SH-SY5Y (cell line): ENCODE results near the gene COLEC12.

Experiments
- GATA2 ChIP-seq: IDR thresholded peaks from 2 replicates; pipeline ENCODE4 v1.6.1; 2011; ENCODE audit warnings: mild to moderate bottlenecking, low read depth, low read length
- GATA3 ChIP-seq: IDR thresholded peaks from 2 replicates; pipeline ENCODE4 v1.6.1; 2011; ENCODE audit warnings: low read depth, mild to moderate bottlenecking, low read length, moderate library complexity

Gene COLEC12

GRCh38 chr18:354003-354402, 146.5 kb downstream of the COLEC12 start:
- TF ChIP-seq GATA2 (no peak), GATA3 (no peak)

- TF ChIP-seq GATA3 (no peak), GATA2 (no peak)
Observed at GRCh38 chr18:352438-352837, 148.1 kb downstream of the COLEC12 start.

GRCh38 chr18:350953-351572, 149.4 kb downstream of the COLEC12 start:
- TF ChIP-seq GATA2 (no peak), GATA3 (no peak)

DNA sequence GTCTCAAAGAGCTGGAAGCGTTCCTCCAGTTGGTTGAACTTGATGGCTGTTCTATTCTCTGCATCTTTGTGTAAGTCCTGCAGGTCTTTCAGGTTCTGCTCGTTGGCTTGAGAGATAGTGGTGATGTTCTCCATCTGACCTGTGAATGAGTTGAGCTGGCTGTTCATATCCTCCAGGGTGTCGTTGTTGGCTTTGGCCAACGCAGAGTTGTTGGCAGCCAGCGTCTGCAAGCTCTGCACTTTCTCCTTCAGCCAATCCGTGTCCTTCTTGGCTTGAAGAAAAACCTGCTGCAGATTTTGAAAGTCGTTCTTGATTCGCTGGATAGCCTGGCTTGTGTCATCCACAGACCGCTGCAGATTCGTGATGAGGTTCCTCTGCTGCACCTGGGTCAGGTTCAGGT, 153.9 kb downstream of the COLEC12 start:
- no peak for TF ChIP-seq GATA2
- no peak for TF ChIP-seq GATA3

GRCh38 chr18:341102-341501, 159.4 kb downstream of the COLEC12 start:
- TF ChIP-seq GATA2 (no peak), GATA3 (no peak)

DNA sequence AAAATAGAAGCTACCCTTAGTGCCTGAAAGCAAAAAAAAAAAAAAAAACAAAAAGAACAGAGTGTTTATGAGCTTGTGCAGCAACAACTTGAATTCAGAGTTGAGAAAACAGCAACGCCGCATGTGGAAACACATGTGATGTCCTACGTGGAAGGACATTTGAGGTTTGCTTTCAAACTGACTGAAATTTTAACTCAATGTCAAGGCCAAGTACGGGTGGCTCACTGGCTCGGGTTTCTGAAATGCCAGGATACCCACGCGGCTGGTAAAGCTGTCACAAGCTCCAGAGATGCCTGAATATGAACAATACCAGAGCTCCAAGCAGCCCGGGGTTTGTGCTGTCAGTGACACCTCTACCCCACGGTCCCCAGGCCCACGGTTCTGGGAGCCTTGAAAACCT, 160.5 kb downstream of the COLEC12 start:
- TF ChIP-seq GATA3 (no peak), GATA2 (no peak)

DNA sequence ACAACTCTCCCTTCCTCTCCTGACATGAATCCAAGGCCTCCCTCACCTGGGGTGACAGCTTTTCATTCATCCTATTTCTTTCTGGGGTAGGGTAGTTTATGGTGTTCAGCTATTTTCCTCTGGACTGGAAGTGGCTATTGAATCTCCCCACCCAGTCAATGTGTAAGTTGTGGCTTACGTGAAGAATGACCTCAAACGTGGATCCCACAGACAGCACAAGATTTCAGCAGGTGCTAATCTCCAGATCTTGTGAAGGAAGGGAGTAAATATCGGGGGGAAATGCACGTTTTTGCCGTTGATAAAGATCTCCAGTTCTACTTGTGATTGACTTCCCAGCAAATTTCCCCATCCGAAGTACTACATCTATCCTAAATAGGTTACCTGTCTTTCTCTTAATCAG, 161.3 kb downstream of the COLEC12 start:
- peak; percentile 18; the same call in 1 of the 2 replicates for TF ChIP-seq GATA2
- TF ChIP-seq GATA3, result no peak

DNA sequence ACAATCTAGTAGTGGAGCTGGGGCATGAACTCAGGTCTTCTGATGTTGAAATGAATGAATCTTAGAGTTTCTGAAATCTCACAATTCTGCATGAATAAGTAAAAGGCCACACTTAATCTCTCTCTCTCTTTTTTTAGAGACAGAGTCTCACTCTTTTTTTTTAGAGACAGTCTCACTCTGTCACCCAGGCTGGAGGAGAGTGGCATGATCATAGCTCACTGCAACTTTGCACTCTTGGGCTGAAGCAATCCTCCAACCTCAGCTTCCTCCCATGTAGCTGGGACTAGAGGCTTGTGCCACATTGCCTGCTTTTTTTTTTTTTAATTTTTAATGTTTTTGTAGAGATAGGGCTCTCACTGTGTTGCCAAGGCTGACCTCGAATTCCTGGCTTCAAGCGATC, 163.8 kb downstream of the COLEC12 start:
- TF ChIP-seq GATA2 (no peak), GATA3 (no peak)

DNA sequence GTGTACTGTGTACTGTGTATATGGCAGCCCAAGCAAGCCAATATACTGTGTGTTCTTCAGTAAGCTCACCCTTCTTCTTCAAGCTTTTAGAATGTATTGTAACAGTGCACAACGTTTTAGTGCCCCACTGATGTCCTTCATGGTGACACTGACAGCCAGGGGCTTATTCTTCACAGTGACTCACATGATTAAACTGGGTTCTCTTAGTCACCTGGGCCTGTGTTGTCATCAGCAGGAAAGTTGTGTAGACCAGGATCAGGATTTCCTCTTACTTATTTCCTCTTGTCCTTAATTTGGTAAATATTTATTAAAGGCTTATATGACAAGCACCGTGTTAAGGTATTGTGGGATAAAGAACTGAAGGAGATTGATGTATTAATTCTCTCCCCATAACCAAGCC, 164.8 kb downstream of the COLEC12 start:
- TF ChIP-seq GATA3 (no peak), GATA2 (no peak)

GRCh38 chr18:334575-335132, 165.8 kb downstream of the COLEC12 start:
- no peak for TF ChIP-seq GATA3
- no peak for TF ChIP-seq GATA2

DNA sequence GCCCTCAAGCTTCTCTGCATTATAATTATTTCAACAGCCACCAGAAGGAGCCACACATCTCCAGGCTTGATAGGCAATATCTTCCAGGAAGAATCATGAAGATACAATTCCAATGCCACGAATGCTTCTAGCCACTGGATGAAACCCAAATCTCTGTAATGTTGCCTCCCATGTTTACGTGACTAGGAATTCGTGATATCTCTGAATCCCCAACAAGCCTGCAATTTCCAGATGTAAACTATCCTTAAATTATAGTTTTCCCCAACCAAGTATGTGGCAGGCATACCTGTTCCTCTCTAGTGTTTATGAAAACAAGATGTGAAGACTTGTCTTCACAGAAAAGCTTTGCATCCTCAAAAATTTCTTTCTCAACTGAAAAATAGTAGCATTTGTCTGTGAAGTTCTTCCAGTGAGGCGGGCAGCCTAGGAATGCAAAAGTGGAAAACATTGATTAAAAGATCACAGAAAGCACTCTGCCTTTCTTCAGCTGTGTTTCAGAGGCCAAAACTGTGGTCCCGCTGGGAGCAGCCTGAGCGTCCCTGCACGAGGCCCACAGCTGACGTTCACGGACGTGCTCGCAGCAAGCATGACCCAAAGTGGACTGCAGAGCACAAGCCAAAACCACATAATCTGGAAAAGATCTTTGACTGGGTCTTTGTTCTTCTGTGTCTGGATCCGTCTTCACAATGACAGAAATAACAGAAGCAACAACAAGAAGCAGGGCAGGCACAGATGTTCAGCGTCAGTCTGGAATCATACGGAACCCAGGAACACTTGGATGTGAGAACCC, 167.6 kb downstream of the COLEC12 start:
- TF ChIP-seq GATA3 (no peak), GATA2 (no peak)

DNA sequence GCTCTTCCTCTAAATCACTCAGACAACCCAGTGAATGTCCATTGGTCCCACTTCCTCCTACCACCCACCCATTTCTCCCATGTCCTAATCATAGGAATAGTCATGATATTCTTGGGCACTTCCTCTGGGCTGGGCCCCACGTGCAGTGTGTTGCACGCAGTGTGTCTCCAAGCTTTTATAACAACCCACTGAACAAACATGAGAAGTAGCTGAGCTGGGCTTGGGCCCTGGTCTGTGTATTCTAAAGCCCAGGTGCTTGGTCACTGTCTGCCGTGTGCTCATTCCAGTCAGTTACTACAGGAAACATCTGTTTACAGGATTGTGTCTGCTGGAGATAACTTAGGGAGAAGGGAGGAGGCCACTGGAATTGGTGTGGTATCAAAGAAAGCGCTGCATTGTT, 168.5 kb downstream of the COLEC12 start:
- no peak for TF ChIP-seq GATA2
- TF ChIP-seq GATA3, result no peak

DNA sequence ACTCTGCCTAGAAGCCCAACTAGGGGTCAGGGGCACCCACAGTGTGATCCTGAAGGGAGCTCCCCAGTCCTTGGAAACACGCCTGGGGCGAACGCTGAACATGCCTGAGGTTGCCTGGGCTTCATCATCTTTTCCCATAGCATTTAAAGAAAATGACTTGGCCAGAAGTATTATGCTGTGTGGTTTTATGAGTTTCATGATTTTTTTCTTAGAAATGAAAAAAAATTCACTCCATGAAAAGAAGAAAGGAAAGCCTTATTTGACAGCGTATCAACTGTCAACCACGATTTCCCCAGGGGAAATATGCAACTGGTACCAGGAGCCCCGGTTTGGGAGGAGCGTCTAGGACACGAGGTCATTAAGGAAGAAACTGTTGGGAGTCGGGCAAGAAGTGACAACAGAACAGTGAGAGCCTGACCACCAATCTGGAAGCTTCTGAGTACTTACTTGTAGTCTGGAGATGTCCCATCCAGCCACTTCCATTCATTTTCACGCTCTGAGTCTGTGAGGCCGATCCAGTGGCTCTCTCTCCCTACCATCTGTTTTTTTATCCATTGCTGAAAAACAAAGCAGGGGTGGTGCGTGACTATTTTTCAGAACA, 169.2 kb downstream of the COLEC12 start:
- TF ChIP-seq GATA2 (no peak), GATA3 (no peak)

DNA sequence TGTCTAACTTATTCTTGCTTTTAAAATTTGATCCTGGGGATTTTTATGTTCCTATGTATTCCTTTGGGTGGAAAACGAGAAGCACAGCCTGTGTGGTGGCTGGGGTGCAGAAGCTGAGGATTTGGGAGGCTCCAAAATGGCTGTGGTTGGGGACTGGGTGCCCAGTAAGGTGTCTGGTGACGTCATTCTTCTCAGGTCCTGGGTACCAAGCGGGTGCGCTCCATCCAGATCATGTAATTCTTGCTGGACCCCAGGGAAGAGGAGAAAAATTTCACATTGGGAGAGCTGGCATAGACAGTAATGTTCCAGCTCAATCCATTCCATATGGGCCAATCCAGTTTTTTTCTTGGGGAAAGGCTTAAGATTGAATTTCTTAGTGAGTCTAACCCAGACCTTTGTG, 171.6 kb downstream of the COLEC12 start:
- no peak for TF ChIP-seq GATA3

GRCh38 chr18:326846-327245, 173.7 kb downstream of the COLEC12 start:
- TF ChIP-seq GATA3, result no peak
- no peak for TF ChIP-seq GATA2
